ENCODE measurements around the gene MTCH2.
"Not testable (repeated sequence)": the region's sequence is repeated elsewhere in the genome, so short reads cannot be mapped to it uniquely, and the experiment has no call there.

MTCH2 gene

GRCh38 chr11:47641600-47642098 lies 710 bp downstream of the MTCH2 start:
- intact Hi-C loops (cut with DNase I) = loop anchor here (2.0 to 10.0 kb wide), 3 partner anchors 64 to 203 kb away; partner anchors contain the start of genes KBTBD4, NDUFS3 and NUP160
- peak in 7 of 10 donors; percentile 14 to 90 (median 37) for DNase-seq

GRCh38 chr11:47640506-47640905 lies 1.9 kb downstream of the MTCH2 start:
- intact Hi-C loops (cut with DNase I) = loop anchor here (5.0 to 10.0 kb wide), 2 partner anchors 63 to 204 kb away; partner anchors contain the start of genes KBTBD4, NDUFS3 and NUP160
- not testable (repeated sequence) for DNase-seq

- DNase-seq; intact Hi-C loops (cut with DNase I): not testable (repeated sequence)
Observed at GRCh38 chr11:47636331-47636730, 6.0 kb downstream of the MTCH2 start.

- DNase-seq = no peak
- intact Hi-C loops (cut with DNase I) = no loop called here
Observed at GRCh38 chr11:47631473-47631872, 10.9 kb downstream of the MTCH2 start.

- intact Hi-C loops (cut with DNase I) = no loop called here
Observed at GRCh38 chr11:47628026-47628425, 14.3 kb downstream of the MTCH2 start.

GRCh38 chr11:47626234-47626633 lies 16.1 kb downstream of the MTCH2 start:
- intact Hi-C loops (cut with DNase I) = no loop called here
- no peak for DNase-seq

More at GRCh38 chr11:47628026-47628425, 14.3 kb downstream of the MTCH2 start:
- no peak for DNase-seq

- no peak for DNase-seq
- intact Hi-C loops (cut with DNase I) = no loop called here
Observed at GRCh38 chr11:47620836-47621378, 21.5 kb downstream of the MTCH2 start.

- intact Hi-C loops (cut with DNase I) = no loop called here
- DNase-seq = no peak
Observed at GRCh38 chr11:47617417-47617809, 24.9 kb downstream of the MTCH2 start.

- peak in 4 of 10 donors; percentile 48 to 71 (median 67) for DNase-seq
- intact Hi-C loops (cut with DNase I) = no loop called here
Observed at GRCh38 chr11:47616726-47617416, 25.5 kb downstream of the MTCH2 start.

- intact Hi-C loops (cut with DNase I) = no loop called here
- DNase-seq = no peak
Observed at GRCh38 chr11:47615249-47615648, 27.1 kb downstream of the MTCH2 start.

- no peak for DNase-seq
- intact Hi-C loops (cut with DNase I) = no loop called here
Observed at GRCh38 chr11:47611348-47611794, 31.0 kb downstream of the MTCH2 start.

GRCh38 chr11:47609675-47610074 lies 32.7 kb downstream of the MTCH2 start:
- intact Hi-C loops (cut with DNase I) = no loop called here
- peak in 1 of 10 donors; percentile 17 for DNase-seq

GRCh38 chr11:47607380-47607779 lies 35.0 kb downstream of the MTCH2 start:
- peak in 5 of 10 donors; percentile 46 to 94 (median 70) for DNase-seq
- intact Hi-C loops (cut with DNase I) = no loop called here

- intact Hi-C loops (cut with DNase I) = no loop called here
- no peak for DNase-seq
Observed at GRCh38 chr11:47606731-47607130, 35.6 kb downstream of the MTCH2 start.

GRCh38 chr11:47605921-47606320 lies 36.4 kb downstream of the MTCH2 start:
- intact Hi-C loops (cut with DNase I) = no loop called here
- DNase-seq = no peak

- intact Hi-C loops (cut with DNase I) = no loop called here
Observed at GRCh38 chr11:47603295-47603694, 39.1 kb downstream of the MTCH2 start.

GRCh38 chr11:47599902-47600301 lies 42.5 kb downstream of the MTCH2 start:
- intact Hi-C loops (cut with DNase I) = no loop called here

More at GRCh38 chr11:47603295-47603694, 39.1 kb downstream of the MTCH2 start:
- no peak for DNase-seq

GRCh38 chr11:47595967-47596366 lies 46.4 kb downstream of the MTCH2 start:
- no peak for DNase-seq
- intact Hi-C loops (cut with DNase I) = no loop called here

More at GRCh38 chr11:47599902-47600301, 42.5 kb downstream of the MTCH2 start:
- no peak for DNase-seq

GRCh38 chr11:47595029-47595428 lies 47.3 kb downstream of the MTCH2 start:
- intact Hi-C loops (cut with DNase I) = no loop called here
- DNase-seq = peak in 2 of 10 donors; percentile 14 to 70

- peak in 1 of 10 donors; percentile 83 for DNase-seq
- intact Hi-C loops (cut with DNase I) = no loop called here
Observed at GRCh38 chr11:47593934-47594855, 48.2 kb downstream of the MTCH2 start, which contains the start of gene C1QTNF4. TSS of gene C1QTNF4 (minus strand) at chr11:47594411. CDS start at chr11:47590810, 3,601 bp downstream.
